H1 (cell line): ENCODE results near the gene ADPRHL1. TPM values are rescaled to one million over a fixed set of nuclear protein-coding genes. Genes with fewer than 3 reads are reported as not detected.

Experiments
- CTCF ChIA-PET: fragments of 300-600 bp; sonication (Branson Sonifier 250); formaldehyde crosslinking; loops from one replicate; lab custom pipeline; 2021; ENCODE audit not compliant: partially characterized antibody; lab: Charles Lee
- POLR2A ChIA-PET: fragments of 300-600 bp; sonication (Branson Sonifier 250); formaldehyde crosslinking; loops from one replicate; lab custom pipeline; 2021; ENCODE audit warnings: inconsistent platforms; ENCODE audit not compliant: partially characterized antibody; lab: Charles Lee
- DNase-seq, 2 experiments: peaks; one replicate each; pipeline versions ENCODE4 v3.0.0 to v3.0.0-alpha.2; 2010 to 2022; ENCODE audit warnings: low spot score in 2 of 2, low read depth in 1 of 2, mixed read lengths in 1 of 2
- FAIRE-seq: peaks from 2 replicates; lab custom pipeline; 2011; peaks lifted over from hg19 to GRCh38; lab: Jason Lieb, UNC
- H2AFZ ChIP-seq: 2 replicates; pipeline ENCODE4 v1.8.1; 2012; ENCODE audit warnings: low read length, inconsistent platforms
- H2AK5ac ChIP-seq: 2 replicates; pipeline ENCODE4 v1.6.1; 2013; ENCODE audit warnings: low read depth, low read length
- H2BK120ac ChIP-seq: replicated peaks from 2 replicates; pipeline ENCODE3; 2013; ENCODE audit warnings: low read depth, low read length, inconsistent platforms
- H2BK12ac ChIP-seq: 2 replicates; pipeline ENCODE4 v1.6.1; 2013; ENCODE audit warnings: low read depth, low read length
- H2BK15ac ChIP-seq: 2 replicates; pipeline ENCODE4 v1.6.1; 2013; ENCODE audit warnings: low read length
- H2BK20ac ChIP-seq: 2 replicates; pipeline ENCODE4 v1.6.1; 2013; ENCODE audit warnings: low read length
- H2BK5ac ChIP-seq: 2 replicates; pipeline ENCODE4 v1.6.1; 2013; ENCODE audit warnings: low read depth, low read length
- H3K14ac ChIP-seq: 2 replicates; pipeline ENCODE4 v1.6.1; 2013; ENCODE audit warnings: inconsistent platforms; ENCODE audit not compliant: insufficient read length
- H3K18ac ChIP-seq: 2 replicates; pipeline ENCODE4 v1.6.1; 2013; ENCODE audit warnings: low read length; ENCODE audit errors: extremely low read depth
- H3K23ac ChIP-seq: 2 replicates; pipeline ENCODE4 v1.6.1; 2013; ENCODE audit warnings: inconsistent platforms; ENCODE audit not compliant: insufficient read length
- H3K23me2 ChIP-seq: 2 replicates; pipeline ENCODE4 v1.6.1; 2013; ENCODE audit warnings: low read depth, low read length
- H3K27ac ChIP-seq: 2 replicates; pipeline ENCODE4 v1.6.1; 2011; ENCODE audit warnings: low read depth, low read length, inconsistent platforms
- H3K27me3 ChIP-seq, 4 experiments: replicated peaks in 1 of 4; 1 replicate in 1 of 4; 2 replicates in 3 of 4; pipeline versions ENCODE4 v1.6.1 to v1.8.1; 2011 to 2013; ENCODE audit warnings: low read length in 3 of 4, mild to moderate bottlenecking in 3 of 4, inconsistent platforms in 2 of 4, mixed read lengths in 2 of 4, moderate library complexity in 1 of 4; ENCODE audit not compliant: control insufficient read depth in 3 of 4, insufficient read depth in 3 of 4; ENCODE audit errors: extremely low read depth in 1 of 4
- H3K36me3 ChIP-seq, 4 experiments: 2 replicates each; pipeline versions ENCODE4 v1.6.1 to v1.8.1; 2011 to 2013; ENCODE audit warnings: mild to moderate bottlenecking in 4 of 4, low read length in 3 of 4, moderate library complexity in 2 of 4, control low read depth in 1 of 4, inconsistent platforms in 1 of 4; ENCODE audit not compliant: insufficient read depth in 4 of 4, control insufficient read depth in 2 of 4
- H3K4ac ChIP-seq: replicated peaks from 2 replicates; pipeline ENCODE3; 2013; ENCODE audit warnings: low read length, low read depth, mixed read lengths, inconsistent platforms; ENCODE audit not compliant: insufficient read length
- H3K4me1 ChIP-seq, 4 experiments: replicated peaks in 1 of 4; 1 replicate in 1 of 4; 2 replicates in 3 of 4; pipeline versions ENCODE4 v1.6.1 to v1.8.1; 2011 to 2013; ENCODE audit warnings: low read length in 3 of 4, inconsistent platforms in 2 of 4, mixed read lengths in 1 of 4; ENCODE audit not compliant: insufficient read depth in 4 of 4, control insufficient read depth in 3 of 4
- H3K4me2 ChIP-seq, 2 experiments: 2 replicates each; pipeline versions ENCODE4 v1.6.1 to v1.8.1; 2011 to 2013; ENCODE audit warnings: low read depth in 2 of 2, low read length in 2 of 2, control low read depth in 1 of 2, inconsistent platforms in 1 of 2, mild to moderate bottlenecking in 1 of 2; ENCODE audit not compliant: insufficient read depth in 1 of 2
- H3K4me3 ChIP-seq, 4 experiments: fragments of 200-600, 300-600 bp in 1 of 4; sonication (generic), shearing (Covaris generic), sonication (Bioruptor Twin) in 1 of 4; 2 replicates each; pipeline versions ENCODE4 v1.5.1 to v1.8.1; 2011 to 2016; ENCODE audit warnings: low read length in 4 of 4, low read depth in 3 of 4, control low read depth in 2 of 4, inconsistent platforms in 2 of 4, mild to moderate bottlenecking in 2 of 4, mixed read lengths in 1 of 4, moderate library complexity in 1 of 4; ENCODE audit not compliant: insufficient read depth in 2 of 4; ENCODE audit errors: extremely low read depth in 1 of 4
- H3K56ac ChIP-seq: replicated peaks from 2 replicates; pipeline ENCODE3; 2013; ENCODE audit warnings: low read depth, mild to moderate bottlenecking, mixed read lengths, low read length, inconsistent platforms; ENCODE audit not compliant: insufficient read length
- H3K79me1 ChIP-seq: 2 replicates; pipeline ENCODE4 v1.6.1; 2013; ENCODE audit warnings: low read depth, low read length, control low read depth
- H3K79me2 ChIP-seq, 2 experiments: 2 replicates each; pipeline versions ENCODE4 v1.6.1 to v1.8.1; 2012 to 2013; ENCODE audit warnings: low read length in 2 of 2, mild to moderate bottlenecking in 2 of 2, inconsistent platforms in 1 of 2; ENCODE audit not compliant: insufficient read depth in 2 of 2, control insufficient read depth in 1 of 2
- H3K9ac ChIP-seq, 4 experiments: replicated peaks in 1 of 4; 1 replicate in 1 of 4; 2 replicates in 3 of 4; pipeline versions ENCODE4 v1.6.1 to v1.8.1; 2011 to 2013; ENCODE audit warnings: low read depth in 3 of 4, low read length in 3 of 4, control low read depth in 2 of 4, mild to moderate bottlenecking in 2 of 4, moderate library complexity in 2 of 4, inconsistent platforms in 1 of 4; ENCODE audit errors: extremely low read depth in 1 of 4
- H3K9me3 ChIP-seq, 2 experiments: 2 replicates each; pipeline versions ENCODE4 v1.6.1 to v1.8.1; 2012 to 2013; ENCODE audit warnings: mild to moderate bottlenecking in 2 of 2, moderate library complexity in 2 of 2, control low read depth in 1 of 2, inconsistent platforms in 1 of 2, low read depth in 1 of 2, low read length in 1 of 2, mixed read lengths in 1 of 2; ENCODE audit not compliant: insufficient read depth in 2 of 2
- H4K20me1 ChIP-seq, 2 experiments: replicated peaks in 1 of 2; 2 replicates each; pipeline versions ENCODE3 to v1.8.1; 2011 to 2013; ENCODE audit warnings: inconsistent platforms in 2 of 2, low read length in 2 of 2, mild to moderate bottlenecking in 1 of 2; ENCODE audit not compliant: insufficient read depth in 2 of 2, control insufficient read depth in 1 of 2
- H4K5ac ChIP-seq: 2 replicates; pipeline ENCODE4 v1.6.1; 2013; ENCODE audit warnings: low read length, low read depth, mixed read lengths, inconsistent platforms; ENCODE audit not compliant: insufficient read length
- H4K8ac ChIP-seq: 2 replicates; pipeline ENCODE4 v1.8.0; 2013; ENCODE audit warnings: mild to moderate bottlenecking, moderate library complexity, low read length, inconsistent platforms; ENCODE audit not compliant: insufficient read depth; ENCODE audit errors: extremely low read depth
- H4K91ac ChIP-seq: replicated peaks from 2 replicates; pipeline ENCODE3; 2013; ENCODE audit warnings: low read length, mixed read lengths, inconsistent platforms; ENCODE audit not compliant: insufficient read length
- EGR1 ChIP-seq: IDR thresholded peaks from 2 replicates; pipeline ENCODE4 v1.6.1; 2011; ENCODE audit warnings: low read depth, low read length, borderline replicate concordance
- JUND ChIP-seq: IDR thresholded peaks from 2 replicates; pipeline ENCODE4 v1.6.1; 2011; ENCODE audit warnings: mild to moderate bottlenecking, improper control_type of control experiment, low read length
- POU5F1 ChIP-seq: IDR thresholded peaks from 2 replicates; pipeline ENCODE4 v1.6.1; 2011; ENCODE audit warnings: low read depth, mild to moderate bottlenecking, low read length, moderate library complexity
- SIRT6 ChIP-seq: IDR thresholded peaks from one replicate; pipeline ENCODE4 v1.7.1; 2012; ENCODE audit warnings: low read length, inconsistent platforms
- SIX5 ChIP-seq: IDR thresholded peaks from 2 replicates; pipeline ENCODE4 v1.6.1; 2011; ENCODE audit warnings: mild to moderate bottlenecking, low read depth, low read length
- WGBS, 2 experiments: shearing (Covaris generic) in 1 of 2; methylation state at CpG; one replicate each; pipeline versions ENCODE4 v1.1.6 to v1.1.7; 2013 to 2015; ENCODE audit warnings: low lambda C conversion rate in 2 of 2, mixed read lengths in 2 of 2, inconsistent platforms in 1 of 2, low coverage in 1 of 2, missing lambda C conversion rate in 1 of 2; ENCODE audit not compliant: insufficient replicate concordance in 2 of 2, insufficient coverage in 1 of 2, insufficient read length in 1 of 2; ENCODE audit errors: extremely low coverage in 1 of 2, missing lambda C conversion rate in 1 of 2; 5-methylcytosine and 5-hydroxymethylcytosine counted together
- polyA plus RNA-seq, 7 experiments: library from polyadenylated mRNA; depleted of rRNA in 3 of 7; stranded (reverse) in 5 of 7; unstranded in 2 of 7; fragments of >200 nt in 5 of 7; fragments of 200-250 nt in 2 of 7; gene quantifications; 1 replicate in 5 of 7; 2 replicates in 1 of 7; 4 replicates in 1 of 7; pipeline versions ENCODE4 v1.2.1 to v1.2.3, GENCODE V29; 2011 to 2013; ENCODE audit warnings: missing spikeins in 2 of 7, mixed read lengths in 2 of 7
- total RNA-seq: library from RNA; stranded (reverse); fragmentation: NEBNext Ultra II Directional; extraction: Animal tissue kit (Norgen Biotek cat#: 25700); gene quantifications from 2 replicates; pipeline ENCODE4 v1.2.1, GENCODE V29; 2021

Gene ADPRHL1
- total and polyA plus RNA-seq, 2 of the 8 experiments (the other 6 are each of a cell fraction or from before 2014, with no cell fraction given), result 0.74 to 1.7 TPM

DNA sequence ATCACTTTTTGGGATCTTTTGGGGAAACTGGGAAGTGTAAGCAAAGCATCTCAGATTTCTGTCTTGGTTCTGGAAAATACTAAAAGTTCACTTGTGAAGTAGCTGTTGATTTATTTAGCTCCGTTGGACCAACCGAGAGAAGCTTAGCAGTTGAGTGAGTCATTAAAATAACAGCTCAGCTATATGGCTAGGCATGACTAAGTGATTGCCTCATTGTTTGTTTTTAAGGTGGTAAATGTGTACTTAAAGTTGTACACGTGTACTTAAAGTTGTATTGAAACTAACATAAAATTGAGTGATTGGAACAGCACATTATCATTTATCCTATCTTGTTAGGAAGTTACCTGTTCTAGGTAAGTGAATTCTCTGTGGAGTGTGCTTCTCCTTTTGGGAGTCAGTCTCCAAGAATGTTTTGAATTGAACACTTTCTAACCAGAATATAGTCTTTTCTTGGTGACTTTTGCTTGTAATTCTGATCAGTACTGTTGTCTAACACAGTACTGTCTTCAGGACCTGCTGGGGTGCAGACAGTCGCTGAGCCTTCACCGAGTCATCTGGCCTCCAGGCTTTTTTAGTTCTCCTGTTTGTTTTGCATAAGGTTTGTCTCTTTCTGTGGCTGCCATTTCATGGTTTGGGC, 40.1 kb upstream of the ADPRHL1 start:
- Histone ChIP-seq H3K36me3 (peaks cover 6 to 31% (median 17%) of the 10 kb centered on the region in 4 experiments; a peak in 7 of 8 replicates), H2BK12ac (no peak overlapping the region), H4K8ac (no peak overlapping the region), H2AK5ac (no peak overlapping the region), H2BK5ac (no peak overlapping the region), H2BK120ac (no peak overlapping the region), H3K4ac (no peak overlapping the region), H3K9me3 (no peaks in the 10 kb centered on the region), H2AFZ (no peak overlapping the region), H3K4me2 (peak overlapping the region; percentile 18 to 69; a peak in 2 of 4 replicates), H4K20me1 (peaks cover 0 to 10% of the 10 kb centered on the region in 2 experiments), H2BK15ac (no peak overlapping the region), H3K79me1 (peaks cover 16% of the 10 kb centered on the region), H4K5ac (no peak overlapping the region), H3K23me2 (peaks cover 9% of the 10 kb centered on the region), H3K56ac (no peak overlapping the region), H3K9ac (no peak overlapping the region), H3K4me3 (peak overlapping the region in 1 of 4 experiments; percentile 17; a peak in 1 of 8 replicates), H3K23ac (no peak overlapping the region), H3K27me3 (no peaks in the 10 kb centered on the region), H3K18ac (no peak overlapping the region), H3K14ac (no peak overlapping the region), H4K91ac (no peak overlapping the region), H2BK20ac (no peak overlapping the region), H3K27ac (no peak overlapping the region), H3K79me2 (peaks cover 8 to 60% of the 10 kb centered on the region in 2 experiments), H3K4me1 (peaks cover 3 to 16% (median 10%) of the 10 kb centered on the region in 4 experiments)
- no peak for DNase-seq
- no peak for FAIRE-seq
- ChIA-PET POLR2A (interaction anchor here (0.9 to 1.3 kb wide), 3 partner anchors 11 to 25 kb away, joined by 3 read pairs; no protein-coding TSS in a partner anchor), CTCF (interaction anchor here (0.7 to 1.8 kb wide), 4 partner anchors 10 to 103 kb away, joined by 3 to 6 read pairs (median 4); no protein-coding TSS in a partner anchor)
- 64% methylated on average over 5 of the region's 5 CpGs; no CpG with 5 or more reads in 1 of the 2 experiments for WGBS, 2 experiments
- TF ChIP-seq JUND, result 0 out of 2 replicates have a peak, but pooled peaks have one; percentile 29
- no peak for TF ChIP-seq SIX5
- no peak for TF ChIP-seq POU5F1
- no peak for TF ChIP-seq SIRT6
- no peak for TF ChIP-seq EGR1
